ENCODE measurements around the gene GLRX3. TPM values are rescaled to one million over a fixed set of nuclear protein-coding genes. Genes with fewer than 3 reads are reported as not detected.

The GLRX3 gene
- total and polyA plus RNA-seq, 2 donors (not counting 1 experiment from before 2014, with no cell fraction given) = 26.9 to 45.4 TPM

DNA sequence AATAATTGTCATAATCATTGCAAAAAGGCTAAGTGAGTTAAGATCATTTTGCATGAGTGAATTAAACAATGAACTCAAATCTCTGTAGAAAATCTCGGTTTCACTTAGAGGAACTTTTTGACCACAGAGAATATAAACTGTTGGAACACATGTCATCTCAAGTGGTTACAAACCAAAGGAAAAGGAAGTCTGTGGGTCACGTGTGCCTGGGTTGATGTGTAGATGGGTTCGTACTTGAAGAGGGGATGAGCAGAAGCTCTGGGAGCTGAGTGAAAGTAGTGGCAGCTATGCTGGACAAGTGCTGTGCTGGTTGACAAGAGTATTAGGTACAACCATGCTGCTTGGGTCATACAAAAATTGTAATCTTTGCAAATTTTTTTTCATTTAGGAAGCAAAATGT lies 35.0 kb downstream of the GLRX3 start:
- Mint-ChIP-seq H3K9me3 (ENCODE audit: insufficient read depth) (no peaks in the 10 kb centered on the region), H3K4me3 (no peak overlapping the region), H3K4me1 (peaks cover 12% of the 10 kb centered on the region), H3K27me3 (no peaks in the 10 kb centered on the region), H3K27ac (no peak overlapping the region)
- H3K27me3 ChIP-seq (replicated peaks in 1 of 4; ENCODE audit: control extremely low read depth in 1 of 4, control insufficient read depth in 3 of 4, insufficient read depth in 4 of 4, low read length in 3 of 4) = no peaks in the 10 kb centered on the region
- 7% methylated on average over 3 of the region's 3 CpGs for WGBS (ENCODE audit: insufficient coverage)
- H3K4me3 ChIP-seq (ENCODE audit: control extremely low read depth in 1 of 5, extremely low read depth in 1 of 5, insufficient read depth in 1 of 5, low read depth in 2 of 5, low read length in 4 of 5) = no peak overlapping the region
- no peaks in the 10 kb centered on the region for H3K4me1 ChIP-seq (ENCODE audit: control insufficient read depth in 2 of 2, insufficient read depth in 2 of 2, low read length in 2 of 2)
- TF ChIP-seq EZH2 (IDR thresholded peaks at IDR 0.05; ENCODE audit: borderline replicate concordance, insufficient read depth, low read depth, low read length, poor library complexity, severe bottlenecking) = no peak
- TF ChIP-seq, protein P1, sequence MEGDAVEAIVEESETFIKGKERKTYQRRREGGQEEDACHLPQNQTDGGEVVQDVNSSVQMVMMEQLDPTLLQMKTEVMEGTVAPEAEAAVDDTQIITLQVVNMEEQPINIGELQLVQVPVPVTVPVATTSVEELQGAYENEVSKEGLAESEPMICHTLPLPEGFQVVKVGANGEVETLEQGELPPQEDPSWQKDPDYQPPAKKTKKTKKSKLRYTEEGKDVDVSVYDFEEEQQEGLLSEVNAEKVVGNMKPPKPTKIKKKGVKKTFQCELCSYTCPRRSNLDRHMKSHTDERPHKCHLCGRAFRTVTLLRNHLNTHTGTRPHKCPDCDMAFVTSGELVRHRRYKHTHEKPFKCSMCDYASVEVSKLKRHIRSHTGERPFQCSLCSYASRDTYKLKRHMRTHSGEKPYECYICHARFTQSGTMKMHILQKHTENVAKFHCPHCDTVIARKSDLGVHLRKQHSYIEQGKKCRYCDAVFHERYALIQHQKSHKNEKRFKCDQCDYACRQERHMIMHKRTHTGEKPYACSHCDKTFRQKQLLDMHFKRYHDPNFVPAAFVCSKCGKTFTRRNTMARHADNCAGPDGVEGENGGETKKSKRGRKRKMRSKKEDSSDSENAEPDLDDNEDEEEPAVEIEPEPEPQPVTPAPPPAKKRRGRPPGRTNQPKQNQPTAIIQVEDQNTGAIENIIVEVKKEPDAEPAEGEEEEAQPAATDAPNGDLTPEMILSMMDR (IDR thresholded peaks at IDR 0.05) = no peak
- H3K79me2 ChIP-seq (ENCODE audit: control insufficient read depth, insufficient read depth, low read length) = no peaks in the 10 kb centered on the region
- H3K27ac ChIP-seq (ENCODE audit: low read length in 2 of 2) = no peak overlapping the region
- H2AFZ ChIP-seq (ENCODE audit: insufficient read depth, low read depth, low read length, poor library complexity, severe bottlenecking) = no peak overlapping the region
- POLR2A ChIA-PET = no interaction called here
- CTCF ChIA-PET = no interaction called here
- H4K20me1 ChIP-seq (ENCODE audit: control insufficient read depth, insufficient read depth, low read length, poor library complexity, severe bottlenecking) = no peaks in the 10 kb centered on the region
- peaks cover 3 to 68% of the 10 kb centered on the region in 2 experiments for H3K36me3 ChIP-seq (replicated peaks in 1 of 2; ENCODE audit: control extremely low read depth in 1 of 2, control insufficient read depth in 1 of 2, extremely low read depth in 1 of 2, insufficient read depth in 2 of 2, low read length in 1 of 2)
- intact Hi-C loops (cut with micrococcal nuclease) = no loop called here
- DNase-seq (no peak), ATAC-seq (ENCODE audit: low read depth) (no peak)
- H3K9ac ChIP-seq (ENCODE audit: low read length) = no peak overlapping the region
- H3K4me2 ChIP-seq (replicated peaks; ENCODE audit: low read depth, low read length, poor library complexity, severe bottlenecking) = no peak overlapping the region
- no peaks in the 10 kb centered on the region for H3K9me3 ChIP-seq (ENCODE audit: control extremely low read depth in 1 of 3, control insufficient read depth in 2 of 3, insufficient read depth in 1 of 3, low read length in 2 of 3)

DNA sequence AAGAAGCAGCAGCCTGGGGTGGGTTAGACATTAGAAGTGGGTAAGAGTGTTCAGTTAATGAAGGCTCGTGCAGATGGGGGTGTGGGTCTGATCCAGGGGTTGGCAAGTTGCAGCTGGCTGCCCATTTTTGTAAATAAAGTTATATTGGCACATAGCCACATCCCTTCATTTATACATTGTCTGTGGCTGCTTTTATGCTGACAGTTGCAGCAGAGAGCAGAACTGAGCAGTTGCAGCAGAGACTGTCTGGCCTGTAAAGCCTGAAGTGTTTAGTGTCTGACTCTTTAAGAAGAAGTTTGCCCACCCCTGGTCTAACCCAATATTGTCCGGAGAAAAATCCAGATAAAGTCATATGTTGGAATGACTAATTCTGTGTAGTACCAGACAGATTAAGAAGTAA lies 38.1 kb downstream of the GLRX3 start:
- Histone ChIP-seq H3K36me3 (replicated peaks in 1 of 2; ENCODE audit: control extremely low read depth in 1 of 2, control insufficient read depth in 1 of 2, extremely low read depth in 1 of 2, insufficient read depth in 2 of 2, low read length in 1 of 2) (peaks cover 3 to 47% of the 10 kb centered on the region in 2 experiments), H3K4me1 (ENCODE audit: control insufficient read depth in 2 of 2, insufficient read depth in 2 of 2, low read length in 2 of 2) (no peaks in the 10 kb centered on the region), H3K4me3 (ENCODE audit: control extremely low read depth in 1 of 5, extremely low read depth in 1 of 5, insufficient read depth in 1 of 5, low read depth in 2 of 5, low read length in 4 of 5) (no peak overlapping the region), H3K27ac (ENCODE audit: low read length in 2 of 2) (no peak overlapping the region), H4K20me1 (ENCODE audit: control insufficient read depth, insufficient read depth, low read length, poor library complexity, severe bottlenecking) (no peaks in the 10 kb centered on the region), H3K9ac (ENCODE audit: low read length) (no peak overlapping the region), H3K27me3 (replicated peaks in 1 of 4; ENCODE audit: control extremely low read depth in 1 of 4, control insufficient read depth in 3 of 4, insufficient read depth in 4 of 4, low read length in 3 of 4) (no peaks in the 10 kb centered on the region), H3K4me2 (replicated peaks; ENCODE audit: low read depth, low read length, poor library complexity, severe bottlenecking) (no peak overlapping the region), H3K9me3 (ENCODE audit: control extremely low read depth in 1 of 3, control insufficient read depth in 2 of 3, insufficient read depth in 1 of 3, low read length in 2 of 3) (no peaks in the 10 kb centered on the region), H2AFZ (ENCODE audit: insufficient read depth, low read depth, low read length, poor library complexity, severe bottlenecking) (no peak overlapping the region), H3K79me2 (ENCODE audit: control insufficient read depth, insufficient read depth, low read length) (no peaks in the 10 kb centered on the region)
- ChIA-PET POLR2A (no interaction called here), CTCF (no interaction called here)
- intact Hi-C loops (cut with micrococcal nuclease) = no loop called here
- no peak for TF ChIP-seq EZH2 (IDR thresholded peaks at IDR 0.05; ENCODE audit: borderline replicate concordance, insufficient read depth, low read depth, low read length, poor library complexity, severe bottlenecking)
- TF ChIP-seq, protein P1 (IDR thresholded peaks at IDR 0.05) = no peak
- WGBS (ENCODE audit: insufficient coverage) = no CpG with 5 or more reads among the region's 2 CpGs
- Mint-ChIP-seq H3K9me3 (ENCODE audit: insufficient read depth) (no peaks in the 10 kb centered on the region), H3K4me3 (no peak overlapping the region), H3K4me1 (peaks cover 12% of the 10 kb centered on the region), H3K27me3 (no peaks in the 10 kb centered on the region), H3K27ac (no peak overlapping the region)
- DNase-seq = no peak
- ATAC-seq (ENCODE audit: low read depth) = no peak
